NCI-H1092 (cell line): ENCODE measurements around the gene BLOC1S4.

ENCODE experiments used
- DNase-seq: peaks from one replicate; lab custom pipeline; 2025; lab: John Stamatoyannopoulos, UW

BLOC1S4 gene

GRCh38 chr4:6764976-6765620 lies 49.1 kb downstream of the BLOC1S4 start:
- DNase-seq, result no peak

DNA sequence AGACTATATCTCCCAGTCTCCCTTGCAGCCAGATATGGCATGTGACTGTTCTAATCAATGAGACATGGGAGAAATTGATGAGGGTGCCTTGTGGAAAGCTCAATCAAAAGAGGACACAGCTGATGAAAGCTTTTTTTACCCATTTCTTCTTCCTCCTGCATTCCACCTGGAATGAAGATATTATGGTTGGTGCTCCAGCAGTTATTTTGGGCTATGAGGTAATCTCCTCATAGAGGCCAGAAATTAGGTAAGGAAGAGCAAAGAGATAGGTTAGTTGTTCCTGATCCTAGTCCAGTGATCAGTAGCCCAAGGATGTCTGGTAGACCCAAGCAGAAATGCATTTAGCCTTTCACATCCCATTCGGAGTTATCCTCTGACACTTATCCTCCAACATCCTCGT lies 49.7 kb downstream of the BLOC1S4 start:
- DNase-seq, result no peak
